Mucosa of gallbladder (tissue), 1 donor: ENCODE measurements around the gene LYRM9. TPM values are rescaled to one million over a fixed set of nuclear protein-coding genes. Genes with fewer than 3 reads are reported as not detected.
"Not testable (repeated sequence)": the region's sequence is repeated elsewhere in the genome, so short reads cannot be mapped to it uniquely, and the experiment has no call there.

Experiments used
- DNase-seq: peaks from one replicate; pipeline ENCODE4 v3.0.0-alpha.2; 2020; ENCODE audit warnings: low spot score
- total RNA-seq: library from RNA; stranded (reverse); gene quantifications from one replicate; pipeline ENCODE4 v1.2.1, GENCODE V29; 2021
- donor health status: DM: no; HTN: no; CAD: no.

The LYRM9 gene
- total RNA-seq, 1 donor from 2014 or later = 6.6 TPM

- no peak for DNase-seq
These were observed 13.0 kb upstream of the LYRM9 start for GRCh38 chr17:27906226-27906580.

- no peak for DNase-seq
These were observed 12.5 kb upstream of the LYRM9 start for GRCh38 chr17:27905447-27906225.

- no peak for DNase-seq
These were observed 11.6 kb upstream of the LYRM9 start for GRCh38 chr17:27904534-27905446.

- no peak for DNase-seq
These were observed 10.9 kb upstream of the LYRM9 start for GRCh38 chr17:27904114-27904513.

GRCh38 chr17:27899525-27899924, 6.4 kb upstream of the LYRM9 start:
- no peak for DNase-seq

- DNase-seq = no peak
These were observed 4.9 kb upstream of the LYRM9 start for GRCh38 chr17:27898096-27898495.

GRCh38 chr17:27896701-27897100, 3.5 kb upstream of the LYRM9 start:
- DNase-seq = no peak

GRCh38 chr17:27895940-27896535, 2.9 kb upstream of the LYRM9 start:
- no peak for DNase-seq

DNA sequence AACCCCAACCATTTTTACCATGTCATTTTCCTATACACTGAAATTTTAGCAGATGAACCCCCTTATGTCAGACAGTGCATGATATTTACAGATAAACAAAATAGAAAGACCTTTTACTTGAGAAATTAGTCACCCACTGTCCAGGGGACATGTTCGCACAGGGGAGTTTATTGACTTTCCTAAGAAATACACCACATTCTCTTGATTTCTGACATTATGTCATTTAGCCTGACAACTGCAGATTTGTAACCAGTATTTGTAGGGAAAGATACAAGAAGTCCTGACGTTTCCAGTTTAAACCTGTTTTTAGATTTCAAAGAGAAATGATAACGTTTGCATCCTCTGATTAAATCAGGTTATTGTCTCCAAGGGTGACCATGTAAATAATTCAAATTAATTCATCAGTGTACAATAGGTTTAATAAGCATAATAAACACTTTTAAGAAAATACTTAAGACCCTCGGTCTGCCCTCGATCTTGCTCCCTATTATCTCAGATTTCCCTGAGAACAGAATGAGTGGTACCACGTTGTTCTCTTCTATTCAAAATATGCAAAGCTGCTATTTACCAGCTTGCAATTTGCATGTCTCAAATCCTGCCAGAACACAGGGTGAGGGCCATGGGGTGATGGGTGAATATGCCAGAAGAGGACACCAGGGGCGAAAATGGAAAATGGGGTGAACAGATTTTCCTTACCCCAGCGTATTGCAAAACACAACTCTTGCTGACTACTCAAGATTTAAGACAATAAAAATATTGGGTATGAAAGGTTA, 2.1 kb upstream of the LYRM9 start:
- DNase-seq = no peak

- no peak for DNase-seq
These were observed 807 bp upstream of the LYRM9 start for GRCh38 chr17:27893841-27894503.

- no peak for DNase-seq
These were observed 661 bp downstream of the LYRM9 start for GRCh38 chr17:27892542-27892865.

DNA sequence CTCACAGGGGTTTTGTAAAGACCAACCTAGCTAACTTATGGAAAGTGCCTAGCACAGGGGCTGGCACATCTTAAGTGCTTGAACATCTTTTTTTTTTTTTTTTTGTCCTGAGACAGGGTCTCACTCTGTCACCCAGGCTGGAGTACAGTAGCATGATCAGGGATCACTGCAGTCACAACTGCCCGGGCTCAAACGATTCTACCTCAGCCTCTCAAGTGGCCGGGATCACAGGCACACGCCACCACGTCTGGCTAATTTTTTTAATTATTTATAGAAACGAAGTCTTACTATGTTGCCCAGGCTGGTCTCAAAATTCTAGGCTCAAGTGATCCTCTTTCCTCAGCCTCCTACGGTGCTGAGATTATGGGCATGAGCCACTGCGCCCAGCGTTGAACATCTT, 1.3 kb downstream of the LYRM9 start:
- DNase-seq = no peak

DNA sequence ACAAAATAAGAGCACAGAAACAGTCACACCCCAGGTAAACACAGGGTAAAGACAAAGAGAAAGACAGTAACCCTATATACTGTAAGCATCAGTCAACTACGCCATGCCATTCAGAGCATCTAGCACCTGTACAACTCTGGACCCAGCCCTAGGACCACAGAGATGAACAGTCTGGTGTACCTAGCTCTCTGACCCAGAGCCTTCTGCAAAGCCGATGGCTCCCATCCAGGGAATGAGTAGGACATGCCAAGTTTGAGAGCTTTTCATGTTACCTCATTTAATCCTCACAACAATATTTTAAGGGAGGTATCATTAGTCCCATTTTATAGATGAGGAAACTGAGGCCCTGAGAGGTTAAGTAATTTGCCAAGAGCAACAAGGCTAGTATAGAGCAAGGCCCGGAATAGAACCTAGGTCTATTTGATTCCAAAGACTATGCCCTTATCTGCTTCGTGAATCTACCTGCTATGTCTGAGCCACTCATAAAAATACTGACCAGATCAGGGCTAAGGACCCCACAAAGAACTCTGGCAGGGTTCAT, 3.4 kb downstream of the LYRM9 start:
- DNase-seq = no peak

DNA sequence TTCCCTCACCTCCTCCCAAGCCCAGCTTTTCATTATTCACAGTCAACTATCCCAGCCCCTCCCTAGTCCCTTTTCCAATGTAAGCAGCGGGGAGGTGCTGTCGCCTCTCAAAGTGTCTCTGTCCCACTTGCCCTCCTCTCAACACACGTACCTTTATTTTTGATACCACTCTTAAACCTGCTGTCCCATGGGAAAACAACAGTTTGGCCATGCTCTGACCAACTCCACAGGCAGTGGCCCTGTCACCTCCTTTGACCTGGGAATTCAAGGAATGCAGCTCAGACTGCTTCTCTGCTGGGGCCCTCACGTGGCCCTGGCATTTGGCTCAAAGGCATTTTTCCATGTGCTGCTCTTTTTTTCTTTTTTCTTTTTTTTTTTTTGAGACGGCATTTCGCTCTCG, 4.2 kb downstream of the LYRM9 start:
- no peak for DNase-seq

- DNase-seq = no peak
These were observed 5.1 kb downstream of the LYRM9 start for GRCh38 chr17:27888067-27888466.

- DNase-seq = not testable (repeated sequence)
These were observed 6.7 kb downstream of the LYRM9 start for GRCh38 chr17:27886348-27886906.

DNA sequence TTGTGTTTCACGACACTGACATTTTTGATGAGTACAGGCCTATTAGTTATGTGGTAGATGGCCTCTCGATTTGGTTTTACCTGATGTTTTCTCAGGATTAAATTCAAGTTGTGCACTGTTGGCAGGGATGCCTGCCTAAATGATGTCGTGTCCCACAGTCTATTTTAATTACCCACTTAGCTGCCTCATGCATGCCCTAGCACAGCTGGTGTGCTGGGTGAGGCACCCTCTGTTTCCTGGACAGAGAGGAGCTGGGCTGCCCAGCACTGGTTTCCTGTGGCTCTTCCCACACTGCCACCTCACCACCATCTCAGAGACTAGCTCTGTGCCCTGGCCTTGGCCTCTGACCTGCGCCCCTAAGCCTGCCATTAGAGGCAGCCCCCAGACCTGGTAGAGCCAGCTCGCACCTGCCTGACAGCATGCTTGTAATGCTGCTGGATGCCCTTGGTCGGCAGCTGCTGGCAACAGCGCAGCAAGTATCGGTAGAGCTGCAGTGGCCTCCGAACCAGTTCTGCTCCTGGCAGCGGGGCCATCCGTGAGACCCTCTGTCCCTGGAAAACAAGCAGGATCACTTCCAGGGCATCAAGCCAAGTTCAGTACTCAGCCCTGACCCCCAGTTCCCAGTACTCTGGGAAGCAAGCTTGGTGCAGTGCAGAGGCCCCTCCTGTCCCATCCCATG, 10.9 kb downstream of the LYRM9 start:
- DNase-seq = no peak

DNA sequence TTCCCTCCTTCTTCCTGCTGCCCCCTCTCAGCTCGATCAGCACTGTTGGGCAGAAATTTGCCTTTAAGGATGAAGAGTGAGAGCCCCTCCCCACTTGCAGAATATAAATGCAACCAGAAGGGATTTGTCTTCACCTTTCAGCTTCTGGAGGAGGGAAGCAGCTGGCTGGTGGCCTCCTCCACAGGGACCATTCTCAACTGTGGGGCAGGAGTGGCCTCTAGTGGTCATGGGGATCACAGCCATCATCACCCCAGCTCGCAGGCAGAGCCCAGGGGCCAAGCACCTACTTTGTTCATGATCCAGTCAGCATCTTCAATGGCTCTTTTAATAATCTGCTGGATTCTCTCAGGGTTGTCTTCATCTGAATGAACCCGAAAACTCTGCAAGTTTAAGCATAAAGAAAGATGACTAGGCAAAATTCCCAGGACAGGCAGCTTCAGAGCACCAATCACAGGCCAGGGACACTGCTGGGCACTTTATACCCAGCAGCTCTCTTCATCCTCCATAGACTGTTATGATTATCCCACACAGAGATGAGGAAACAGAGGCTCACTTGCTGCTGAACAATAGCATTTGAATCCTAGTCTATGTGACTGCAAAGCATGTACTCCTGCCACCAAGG, 13.1 kb downstream of the LYRM9 start:
- peak; percentile 72 for DNase-seq

DNA sequence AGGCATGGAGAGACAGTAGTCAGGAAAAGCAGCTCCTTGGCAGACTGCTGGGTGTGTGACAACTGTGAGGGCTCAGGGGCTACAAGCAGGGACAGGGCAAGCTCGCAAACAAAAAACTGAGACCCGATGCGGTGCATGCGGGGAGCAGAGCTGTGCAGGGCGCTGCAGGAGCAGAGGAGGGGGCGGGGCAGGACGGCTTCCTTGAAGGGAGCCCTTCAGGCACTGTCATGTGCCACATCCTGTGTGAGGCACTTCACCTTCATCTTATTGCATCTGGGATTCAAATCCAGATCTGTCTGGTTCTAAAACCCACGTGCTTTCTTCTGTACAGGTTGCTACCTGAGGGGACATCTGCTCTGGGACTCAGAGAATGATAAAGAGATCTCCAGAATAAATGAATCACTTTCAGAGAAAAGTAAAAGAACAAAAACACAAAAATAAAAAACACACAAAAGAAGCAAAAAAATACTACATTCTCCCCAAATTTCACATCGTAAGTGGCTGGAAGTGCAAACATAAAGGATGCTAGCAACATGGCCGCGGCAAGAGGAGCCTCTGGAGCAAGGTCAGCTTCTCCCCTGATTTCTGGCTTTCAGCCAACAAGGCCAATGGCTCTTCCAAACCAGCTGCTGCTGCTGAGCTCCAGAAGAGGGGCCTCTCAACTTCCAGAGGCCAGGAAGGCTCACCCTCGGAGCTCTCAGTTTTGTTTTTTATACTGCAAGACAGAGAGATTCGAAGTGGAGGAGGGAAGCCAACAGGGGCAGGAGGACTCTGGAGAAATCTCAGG, 14.2 kb downstream of the LYRM9 start:
- no peak for DNase-seq
